Mesothelial cell of epicardium (in vitro differentiated cells): ENCODE results near the gene SORBS2. TPM values are rescaled to one million over a fixed set of nuclear protein-coding genes. Genes with fewer than 3 reads are reported as not detected.
A peak's percentile ranks its signal among the peaks of the same experiment; 100 is the strongest.

Experiments used
- DNase-seq, 2 experiments: peaks; one replicate each; pipeline ENCODE4 v3.0.0; 2021; ENCODE audit warnings: low spot score in 2 of 2; ENCODE audit not compliant: unreplicated experiment in 2 of 2
- H3K27ac Mint-ChIP-seq: 2 replicates; pipeline ENCODE4 v1.8.0; 2021; ENCODE audit warnings: mixed read lengths
- H3K27me3 Mint-ChIP-seq: 2 replicates; pipeline ENCODE4 v1.8.0; 2021; ENCODE audit warnings: low read depth, mixed read lengths
- H3K36me3 Mint-ChIP-seq: 2 replicates; pipeline ENCODE4 v1.8.0; 2021; ENCODE audit warnings: mixed read lengths
- H3K4me1 Mint-ChIP-seq: 2 replicates; pipeline ENCODE4 v1.8.0; 2021; ENCODE audit warnings: mixed read lengths
- H3K4me3 Mint-ChIP-seq: 2 replicates; pipeline ENCODE4 v1.8.0; 2021; ENCODE audit warnings: mild to moderate bottlenecking, moderate library complexity, mixed read lengths
- H3K9me3 Mint-ChIP-seq: 2 replicates; pipeline ENCODE4 v1.8.0; 2021; ENCODE audit warnings: mixed read lengths
- CTCF ChIP-seq: fragments of 200-600 bp; sonication (generic); IDR thresholded peaks from one replicate; pipeline ENCODE4 v1.5.0; 2021; ENCODE audit warnings: antibody characterized with exemption; ENCODE audit not compliant: unreplicated experiment
- total RNA-seq: library from RNA; stranded (reverse); gene quantifications from 3 replicates; pipeline ENCODE4 v1.2.1, GENCODE V29; 2021

Gene SORBS2
- total RNA-seq, 1 donor from 2014 or later: 11.0 TPM

- H3K27ac Mint-ChIP-seq: peak overlapping the region; percentile 55
- peak; percentile 56 to 81 for DNase-seq
These were observed 214.3 kb downstream of the SORBS2 start for GRCh38 chr4:185597532-185598188.

GRCh38 chr4:185592845-185593488, 219.0 kb downstream of the SORBS2 start:
- no peak for TF ChIP-seq CTCF
- Mint-ChIP-seq H3K36me3 (no peaks in the 10 kb centered on the region), H3K27ac (no peak overlapping the region), H3K27me3 (peaks cover 19% of the 10 kb centered on the region), H3K9me3 (no peaks in the 10 kb centered on the region), H3K4me3 (no peak overlapping the region), H3K4me1 (peaks cover 8% of the 10 kb centered on the region)
- DNase-seq: no peak

More at GRCh38 chr4:185597532-185598188, 214.3 kb downstream of the SORBS2 start:
- peaks cover 9% of the 10 kb centered on the region for H3K4me1 Mint-ChIP-seq
- H3K27me3 Mint-ChIP-seq: peaks cover 10% of the 10 kb centered on the region
- H3K9me3 Mint-ChIP-seq: no peaks in the 10 kb centered on the region
- TF ChIP-seq CTCF: peak; percentile 99
- no peak overlapping the region for H3K4me3 Mint-ChIP-seq
- H3K36me3 Mint-ChIP-seq: no peaks in the 10 kb centered on the region

- H3K9me3 Mint-ChIP-seq: no peaks in the 10 kb centered on the region
- DNase-seq: no peak
- no peak for TF ChIP-seq CTCF
- no peak overlapping the region for H3K4me3 Mint-ChIP-seq
- no peaks in the 10 kb centered on the region for H3K36me3 Mint-ChIP-seq
- H3K27me3 Mint-ChIP-seq: peaks cover 25% of the 10 kb centered on the region
- H3K4me1 Mint-ChIP-seq: peaks cover 10% of the 10 kb centered on the region
- no peak overlapping the region for H3K27ac Mint-ChIP-seq
These were observed 219.6 kb downstream of the SORBS2 start for GRCh38 chr4:185592438-185592837.

GRCh38 chr4:185591679-185592141, 220.3 kb downstream of the SORBS2 start:
- H3K27me3 Mint-ChIP-seq: peaks cover 31% of the 10 kb centered on the region
- no peaks in the 10 kb centered on the region for H3K36me3 Mint-ChIP-seq
- TF ChIP-seq CTCF: no peak
- no peak for DNase-seq
- H3K4me3 Mint-ChIP-seq: no peak overlapping the region
- H3K4me1 Mint-ChIP-seq: peaks cover 17% of the 10 kb centered on the region
- no peaks in the 10 kb centered on the region for H3K9me3 Mint-ChIP-seq
- H3K27ac Mint-ChIP-seq: no peak overlapping the region

GRCh38 chr4:185590982-185591381, 221.0 kb downstream of the SORBS2 start:
- no peak for TF ChIP-seq CTCF
- Mint-ChIP-seq H3K27ac (no peak overlapping the region), H3K4me3 (no peak overlapping the region), H3K4me1 (peaks cover 18% of the 10 kb centered on the region), H3K9me3 (no peaks in the 10 kb centered on the region), H3K27me3 (peaks cover 33% of the 10 kb centered on the region), H3K36me3 (no peaks in the 10 kb centered on the region)
- DNase-seq: no peak
